Mesothelial cell of epicardium (in vitro differentiated cells): Measurements from ENCODE around the gene HPCAL1. TPM values are rescaled to one million over a fixed set of nuclear protein-coding genes. Genes with fewer than 3 reads are reported as not detected.

ENCODE experiments used
- DNase-seq, 2 experiments: peaks; one replicate each; pipeline ENCODE4 v3.0.0; 2021; ENCODE audit warnings: low spot score in 2 of 2; ENCODE audit not compliant: unreplicated experiment in 2 of 2
- H3K27ac Mint-ChIP-seq: 2 replicates; pipeline ENCODE4 v1.8.0; 2021; ENCODE audit warnings: mixed read lengths
- H3K27me3 Mint-ChIP-seq: 2 replicates; pipeline ENCODE4 v1.8.0; 2021; ENCODE audit warnings: low read depth, mixed read lengths
- H3K36me3 Mint-ChIP-seq: 2 replicates; pipeline ENCODE4 v1.8.0; 2021; ENCODE audit warnings: mixed read lengths
- H3K4me1 Mint-ChIP-seq: 2 replicates; pipeline ENCODE4 v1.8.0; 2021; ENCODE audit warnings: mixed read lengths
- H3K4me3 Mint-ChIP-seq: 2 replicates; pipeline ENCODE4 v1.8.0; 2021; ENCODE audit warnings: mild to moderate bottlenecking, moderate library complexity, mixed read lengths
- H3K9me3 Mint-ChIP-seq: 2 replicates; pipeline ENCODE4 v1.8.0; 2021; ENCODE audit warnings: mixed read lengths
- CTCF ChIP-seq: fragments of 200-600 bp; sonication (generic); IDR thresholded peaks from one replicate; pipeline ENCODE4 v1.5.0; 2021; ENCODE audit warnings: antibody characterized with exemption; ENCODE audit not compliant: unreplicated experiment
- total RNA-seq: library from RNA; stranded (reverse); gene quantifications from 3 replicates; pipeline ENCODE4 v1.2.1, GENCODE V29; 2021

HPCAL1 gene
- total RNA-seq, 1 donor from 2014 or later: 17.5 TPM

- Mint-ChIP-seq H3K9me3 (peaks cover 3% of the 10 kb centered on the region), H3K4me1 (peaks cover 16% of the 10 kb centered on the region), H3K27me3 (no peaks in the 10 kb centered on the region), H3K27ac (no peak overlapping the region), H3K36me3 (peaks cover 9% of the 10 kb centered on the region), H3K4me3 (no peak overlapping the region)
- no peak for TF ChIP-seq CTCF
- DNase-seq: no peak
These were observed 109.7 kb downstream of the HPCAL1 start for GRCh38 chr2:10412380-10412779.

- H3K27ac Mint-ChIP-seq: no peak overlapping the region
- peaks cover 13% of the 10 kb centered on the region for H3K4me1 Mint-ChIP-seq
- peaks cover 3% of the 10 kb centered on the region for H3K9me3 Mint-ChIP-seq
- TF ChIP-seq CTCF: no peak
- no peaks in the 10 kb centered on the region for H3K27me3 Mint-ChIP-seq
- peaks cover 9% of the 10 kb centered on the region for H3K36me3 Mint-ChIP-seq
- no peak for DNase-seq
- H3K4me3 Mint-ChIP-seq: no peak overlapping the region
These were observed 110.8 kb downstream of the HPCAL1 start for GRCh38 chr2:10413503-10413902.

- no peak for DNase-seq
- H3K4me3 Mint-ChIP-seq: no peak overlapping the region
These were observed 111.3 kb downstream of the HPCAL1 start for GRCh38 chr2:10413991-10414451.

GRCh38 chr2:10414591-10414990 is 111.9 kb downstream of the HPCAL1 start:
- Mint-ChIP-seq H3K27ac (no peak overlapping the region), H3K27me3 (no peaks in the 10 kb centered on the region), H3K4me3 (no peak overlapping the region), H3K9me3 (peaks cover 3% of the 10 kb centered on the region), H3K4me1 (peaks cover 6% of the 10 kb centered on the region), H3K36me3 (peaks cover 11% of the 10 kb centered on the region)
- no peak for TF ChIP-seq CTCF
- DNase-seq: no peak

More at GRCh38 chr2:10413991-10414451, 111.3 kb downstream of the HPCAL1 start:
- H3K27ac Mint-ChIP-seq: no peak overlapping the region
- H3K4me1 Mint-ChIP-seq: peaks cover 9% of the 10 kb centered on the region
- peaks cover 3% of the 10 kb centered on the region for H3K9me3 Mint-ChIP-seq
- H3K27me3 Mint-ChIP-seq: no peaks in the 10 kb centered on the region
- TF ChIP-seq CTCF: no peak
- H3K36me3 Mint-ChIP-seq: peaks cover 9% of the 10 kb centered on the region

GRCh38 chr2:10415048-10415447 is 112.3 kb downstream of the HPCAL1 start:
- H3K4me3 Mint-ChIP-seq: no peak overlapping the region
- H3K9me3 Mint-ChIP-seq: peaks cover 3% of the 10 kb centered on the region
- H3K27ac Mint-ChIP-seq: no peak overlapping the region
- H3K36me3 Mint-ChIP-seq: peaks cover 11% of the 10 kb centered on the region
- peaks cover 6% of the 10 kb centered on the region for H3K4me1 Mint-ChIP-seq
- no peaks in the 10 kb centered on the region for H3K27me3 Mint-ChIP-seq
- TF ChIP-seq CTCF: no peak
- DNase-seq: no peak

GRCh38 chr2:10415640-10416039 is 112.9 kb downstream of the HPCAL1 start:
- peaks cover 6% of the 10 kb centered on the region for H3K4me1 Mint-ChIP-seq
- no peak for TF ChIP-seq CTCF
- H3K4me3 Mint-ChIP-seq: no peak overlapping the region
- DNase-seq: no peak
- H3K27ac Mint-ChIP-seq: no peak overlapping the region
- peaks cover 11% of the 10 kb centered on the region for H3K36me3 Mint-ChIP-seq
- no peaks in the 10 kb centered on the region for H3K27me3 Mint-ChIP-seq
- H3K9me3 Mint-ChIP-seq: peaks cover 3% of the 10 kb centered on the region
